ENCODE data around the gene GTF3C6. TPM values are rescaled to one million over a fixed set of nuclear protein-coding genes. Genes with fewer than 3 reads are reported as not detected.
A peak's percentile ranks its signal among the peaks of the same experiment; 100 is the strongest.
"Not testable (repeated sequence)": the region's sequence is repeated elsewhere in the genome, so short reads cannot be mapped to it uniquely, and the experiment has no call there.

Gene GTF3C6
- total RNA-seq, 1 donor from 2014 or later = 23.4 TPM

GRCh38 chr6:110976575-110976974 is 18.1 kb downstream of the GTF3C6 start:
- DNase-seq (ENCODE audit: low spot score) (no peak), ATAC-seq (peak; percentile 36)

- DNase-seq (ENCODE audit: low spot score) (no peak), ATAC-seq (no peak)
These were observed 21.1 kb downstream of the GTF3C6 start for GRCh38 chr6:110979565-110980101.

- DNase-seq (ENCODE audit: low spot score) = no peak
- no peak for ATAC-seq
These were observed 21.7 kb downstream of the GTF3C6 start for GRCh38 chr6:110980227-110980626.

- no peak for DNase-seq (ENCODE audit: low spot score)
- no peak for ATAC-seq
These were observed 22.1 kb downstream of the GTF3C6 start for GRCh38 chr6:110980648-110981047.

GRCh38 chr6:110981202-110981600 is 22.7 kb downstream of the GTF3C6 start:
- ATAC-seq = no peak
- DNase-seq (ENCODE audit: low spot score) = no peak

GRCh38 chr6:110990840-110991576 is 32.5 kb downstream of the GTF3C6 start:
- DNase-seq (ENCODE audit: low spot score) (no peak), ATAC-seq (no peak)

GRCh38 chr6:110996691-110997090 is 38.2 kb downstream of the GTF3C6 start:
- ATAC-seq (no peak), DNase-seq (ENCODE audit: low spot score) (no peak)

GRCh38 chr6:110999634-111000270 is 41.2 kb downstream of the GTF3C6 start:
- ATAC-seq (peak; percentile 73), DNase-seq (ENCODE audit: low spot score) (no peak)

GRCh38 chr6:111002350-111002749 is 43.8 kb downstream of the GTF3C6 start:
- DNase-seq (ENCODE audit: low spot score) (no peak), ATAC-seq (no peak)

GRCh38 chr6:111011360-111012142 is 53.0 kb downstream of the GTF3C6 start:
- peak; percentile 86 for ATAC-seq
- DNase-seq (ENCODE audit: low spot score) = no peak

GRCh38 chr6:111012143-111012452 is 53.6 kb downstream of the GTF3C6 start:
- ATAC-seq (peak; percentile 6), DNase-seq (ENCODE audit: low spot score) (no peak)

GRCh38 chr6:111012520-111012919 is 54.0 kb downstream of the GTF3C6 start:
- peak; percentile 59 for ATAC-seq
- peak; percentile 54 for DNase-seq (ENCODE audit: low spot score)

- ATAC-seq (peak; percentile 5), DNase-seq (ENCODE audit: low spot score) (no peak)
These were observed 54.8 kb downstream of the GTF3C6 start for GRCh38 chr6:111013144-111013915.

- DNase-seq (ENCODE audit: low spot score) (no peak), ATAC-seq (peak; percentile 48)
These were observed 57.1 kb downstream of the GTF3C6 start for GRCh38 chr6:111015389-111016124.

- ATAC-seq; DNase-seq (ENCODE audit: low spot score): not testable (repeated sequence)
These were observed 58.7 kb downstream of the GTF3C6 start for GRCh38 chr6:111017241-111017640.

Other genes starting within 250 kb of the GTF3C6 start
- gene CDK19, start 143.2 kb upstream of the GTF3C6 start, total RNA-seq = 6.9 TPM
- 14.3 TPM for gene AMD1, start 83.9 kb upstream of the GTF3C6 start, total RNA-seq
- 10.8 TPM for gene RPF2, start 23.3 kb downstream of the GTF3C6 start, total RNA-seq
- 14.9 TPM for gene SLC16A10, start 128.8 kb downstream of the GTF3C6 start, total RNA-seq